Measurements from ENCODE around the gene SLC22A23.

The SLC22A23 gene

GRCh38 chr6:3451498-3451897 is 5.4 kb downstream of the SLC22A23 start:
- DNase-seq (ENCODE audit: extremely low read depth, low read depth) = no peak
- no peak for TF ChIP-seq CTCF (IDR thresholded peaks at IDR 0.05; ENCODE audit: low read depth, low read length)

- DNase-seq (ENCODE audit: extremely low read depth, low read depth) = no peak
- no peak for TF ChIP-seq CTCF (IDR thresholded peaks at IDR 0.05; ENCODE audit: low read depth, low read length)
Observed at GRCh38 chr6:3450888-3451287, 6.0 kb downstream of the SLC22A23 start.

GRCh38 chr6:3449750-3450305 is 7.0 kb downstream of the SLC22A23 start:
- no peak for TF ChIP-seq CTCF (IDR thresholded peaks at IDR 0.05; ENCODE audit: low read depth, low read length)
- DNase-seq (ENCODE audit: extremely low read depth, low read depth) = no peak

- DNase-seq (ENCODE audit: extremely low read depth, low read depth) = no peak
- TF ChIP-seq CTCF (IDR thresholded peaks at IDR 0.05; ENCODE audit: low read depth, low read length) = no peak
Observed at GRCh38 chr6:3449321-3449720, 7.5 kb downstream of the SLC22A23 start.

GRCh38 chr6:3447005-3447404 is 9.8 kb downstream of the SLC22A23 start:
- DNase-seq (ENCODE audit: extremely low read depth, low read depth) = no peak
- no peak for TF ChIP-seq CTCF (IDR thresholded peaks at IDR 0.05; ENCODE audit: low read depth, low read length)

GRCh38 chr6:3446184-3446583 is 10.7 kb downstream of the SLC22A23 start:
- no peak for DNase-seq (ENCODE audit: extremely low read depth, low read depth)
- no peak for TF ChIP-seq CTCF (IDR thresholded peaks at IDR 0.05; ENCODE audit: low read depth, low read length)

- no peak for TF ChIP-seq CTCF (IDR thresholded peaks at IDR 0.05; ENCODE audit: low read depth, low read length)
Observed at GRCh38 chr6:3444276-3445088, 12.4 kb downstream of the SLC22A23 start.

More at GRCh38 chr6:3444276-3445088, 12.4 kb downstream of the SLC22A23 start:
- no peak for DNase-seq (ENCODE audit: extremely low read depth, low read depth)

Measured in AG09319 (cell line).